HepG2 (cell line): ENCODE data around the gene SERINC5. TPM values are rescaled to one million over a fixed set of nuclear protein-coding genes. Genes with fewer than 3 reads are reported as not detected.

Experiments used
- ARNT ChIP-seq: fragments of 450-650 bp; IDR thresholded peaks from 2 replicates; pipeline ENCODE4 v1.6.1; 2017
- EP300 ChIP-seq, 3 experiments: sonication (generic) in 1 of 3; formaldehyde crosslinking in 1 of 3; IDR thresholded peaks; 2 replicates each; pipeline versions ENCODE4 v1.5.1 to v1.6.1; 2011 to 2020; ENCODE audit warnings: low read depth in 2 of 3, low read length in 2 of 3, borderline replicate concordance in 1 of 3, improper control_type of control experiment in 1 of 3, mild to moderate bottlenecking in 1 of 3, missing genetic modification reagents in 1 of 3, moderate library complexity in 1 of 3
- HIC2 ChIP-seq: sonication (generic); formaldehyde crosslinking; IDR thresholded peaks from 2 replicates; pipeline ENCODE4 v1.9.0; 2022; ENCODE audit warnings: low read depth, missing genetic modification reagents
- HNF4G ChIP-seq, 2 experiments: sonication (generic) in 1 of 2; formaldehyde crosslinking in 1 of 2; IDR thresholded peaks; 2 replicates each; pipeline versions ENCODE4 v1.4.0 to v1.6.1; 2011 to 2020; ENCODE audit warnings: borderline replicate concordance in 2 of 2, low read depth in 2 of 2, mild to moderate bottlenecking in 2 of 2, low read length in 1 of 2, missing genetic modification reagents in 1 of 2, moderate library complexity in 1 of 2
- KDM6A ChIP-seq: IDR thresholded peaks from 2 replicates; pipeline ENCODE4 v1.6.1; 2016; ENCODE audit warnings: low read depth
- MIXL1 ChIP-seq: IDR thresholded peaks from 2 replicates; pipeline ENCODE4 v1.6.1; 2016
- NFIC ChIP-seq: IDR thresholded peaks from 2 replicates; pipeline ENCODE4 v1.6.1; 2012; ENCODE audit warnings: mild to moderate bottlenecking, low read length, inconsistent platforms
- PITX1 ChIP-seq: sonication (generic); formaldehyde crosslinking; IDR thresholded peaks from 2 replicates; pipeline ENCODE4 v1.5.1; 2020; ENCODE audit warnings: mild to moderate bottlenecking, missing genetic modification reagents
- PREB ChIP-seq: sonication (generic); formaldehyde crosslinking; IDR thresholded peaks from 2 replicates; pipeline ENCODE4 v1.4.0; 2020; ENCODE audit warnings: missing genetic modification reagents
- SALL1 ChIP-seq: sonication (generic); formaldehyde crosslinking; IDR thresholded peaks from 2 replicates; pipeline ENCODE4 v1.8.0; 2022; ENCODE audit warnings: mild to moderate bottlenecking, missing genetic modification reagents
- SNAPC4 ChIP-seq: sonication (generic); formaldehyde crosslinking; IDR thresholded peaks from 2 replicates; pipeline ENCODE4 v1.4.0; 2020; ENCODE audit warnings: mild to moderate bottlenecking, missing genetic modification reagents
- SSRP1 ChIP-seq: IDR thresholded peaks from 2 replicates; pipeline ENCODE4 v1.6.1; 2016; ENCODE audit warnings: control low read depth
- TERF1 ChIP-seq: sonication (generic); formaldehyde crosslinking; IDR thresholded peaks from 2 replicates; pipeline ENCODE4 v1.8.0; 2022; ENCODE audit warnings: mild to moderate bottlenecking, missing genetic modification reagents, moderate library complexity
- ZFP37 ChIP-seq: sonication (generic); formaldehyde crosslinking; IDR thresholded peaks from 2 replicates; pipeline ENCODE4 v1.4.0; 2020; ENCODE audit warnings: missing genetic modification reagents, borderline replicate concordance
- ZMYM4 ChIP-seq: sonication (generic); formaldehyde crosslinking; IDR thresholded peaks from 2 replicates; pipeline ENCODE4 v1.8.1; 2023; ENCODE audit warnings: mild to moderate bottlenecking, missing genetic modification reagents
- ZNF138 ChIP-seq: sonication (generic); formaldehyde crosslinking; IDR thresholded peaks from 2 replicates; pipeline ENCODE4 v1.5.0; 2020; ENCODE audit warnings: mild to moderate bottlenecking, low read depth, missing genetic modification reagents
- ZNF496 ChIP-seq: sonication (generic); formaldehyde crosslinking; IDR thresholded peaks from 2 replicates; pipeline ENCODE4 v1.8.1; 2023; ENCODE audit warnings: mild to moderate bottlenecking, moderate library complexity, missing genetic modification reagents; ENCODE audit not compliant: insufficient replicate concordance
- ZNF510 ChIP-seq: sonication (generic); formaldehyde crosslinking; IDR thresholded peaks from 2 replicates; pipeline ENCODE4 v1.4.0; 2020; ENCODE audit warnings: low read depth, mild to moderate bottlenecking, missing genetic modification reagents
- ZNF644 ChIP-seq: IDR thresholded peaks from 2 replicates; pipeline ENCODE4 v1.6.1; 2016; ENCODE audit warnings: low read depth
- polyA plus RNA-seq, 8 experiments: library from polyadenylated mRNA; depleted of rRNA in 3 of 8; stranded (reverse) in 7 of 8; unstranded in 1 of 8; fragments of >200 nt; fragmentation: Illumina TruSeq in 4 of 8; extraction: Trizol in 4 of 8; gene quantifications; 2 replicates each; pipeline versions ENCODE4 v1.2.1 to v1.2.3, GENCODE V29; 2011 to 2016; ENCODE audit warnings: low read depth in 4 of 8, missing spikeins in 1 of 8, mixed read lengths in 1 of 8; ENCODE audit not compliant: insufficient read depth in 1 of 8
- total RNA-seq, 5 experiments: library from RNA; depleted of rRNA; stranded (reverse); fragments of >200 nt; fragmentation: Illumina TruSeq; extraction: Trizol; gene quantifications; 2 replicates each; pipeline ENCODE4 v1.2.3, GENCODE V29; 2016; ENCODE audit warnings: low read depth in 1 of 5

The SERINC5 gene
- total and polyA plus RNA-seq, 2 of the 13 experiments (the other 11 are each of a cell fraction or from before 2014, with no cell fraction given): 17.3 to 22.8 TPM

GRCh38 chr5:80128141-80128540, 127.7 kb downstream of the SERINC5 start (continued):
- TF ChIP-seq HIC2 (CRISPR knock-in tag): peak; percentile 20; the same call in 1 of the 2 replicates
- TF ChIP-seq KDM6A: peak; percentile 54; the same call in 1 of the 2 replicates
- peak in 1 of 2 experiments; percentile 63; a peak in 2 of 4 replicates for TF ChIP-seq EP300 (IDR thresholded peaks at IDR 0.05; ENCODE audit: low read depth in 2 of 2, low read length in 2 of 2)
- no peak for TF ChIP-seq EP300 (CRISPR knock-in tag; IDR thresholded peaks at IDR 0.05; ENCODE audit: borderline replicate concordance)
- TF ChIP-seq ARNT: no peak
- peak; percentile 40; the same call in 1 of the 2 replicates for TF ChIP-seq NFIC
- no peak for TF ChIP-seq PREB (CRISPR knock-in tag)
- no peak for TF ChIP-seq ZNF138
- TF ChIP-seq SALL1 (CRISPR knock-in tag): peak; percentile 75
- TF ChIP-seq PITX1: peak; percentile 43; the same call in 1 of the 2 replicates
- TF ChIP-seq HNF4G (IDR thresholded peaks at IDR 0.05; ENCODE audit: borderline replicate concordance, low read depth, low read length): peak; percentile 54; the same call in 1 of the 2 replicates
- no peak for TF ChIP-seq HNF4G (CRISPR knock-in tag; IDR thresholded peaks at IDR 0.05; ENCODE audit: borderline replicate concordance, low read depth)
- TF ChIP-seq ZFP37 (CRISPR knock-in tag): no peak
- TF ChIP-seq MIXL1 (CRISPR knock-in tag): peak; percentile 61; the same call in 1 of the 2 replicates
- TF ChIP-seq SSRP1 (CRISPR knock-in tag): no peak
- no peak for TF ChIP-seq TERF1 (CRISPR knock-in tag)
- TF ChIP-seq ZNF496: no peak
- no peak for TF ChIP-seq ZNF644 (CRISPR knock-in tag)
- no peak for TF ChIP-seq SNAPC4
- TF ChIP-seq ZNF510 (CRISPR knock-in tag): no peak
- TF ChIP-seq ZMYM4: peak; percentile 61
